CD8-positive, alpha-beta memory T cell (primary cell): ENCODE data around the gene PNKD. TPM values are rescaled to one million over a fixed set of nuclear protein-coding genes. Genes with fewer than 3 reads are reported as not detected.

Source experiments
- CTCF ChIA-PET: fragments of 350-600 bp; sonication (Branson Sonifier 250); formaldehyde crosslinking; loops from one replicate; lab custom pipeline; 2021; ENCODE audit warnings: antibody characterized with exemption; lab: Charles Lee
- POLR2A ChIA-PET: fragments of 350-600 bp; sonication (Branson Sonifier 250); formaldehyde crosslinking; loops from one replicate; lab custom pipeline; 2021; ENCODE audit warnings: antibody characterized with exemption; lab: Charles Lee
- DNase-seq, 5 donors: peaks; one replicate each; pipeline versions ENCODE4 v3.0.0 to v3.0.0-alpha.2; 2020 to 2022; ENCODE audit warnings: mixed read lengths in 1 of 5
- H3K27ac ChIP-seq: one replicate; pipeline ENCODE4 v1.7.0; 2013; ENCODE audit warnings: low read depth, mild to moderate bottlenecking, low read length, moderate library complexity
- H3K27me3 ChIP-seq: 2 replicates; pipeline ENCODE4 v1.7.0; 2013; ENCODE audit warnings: low read length, mild to moderate bottlenecking; ENCODE audit not compliant: insufficient read depth, poor library complexity, severe bottlenecking
- H3K36me3 ChIP-seq: 2 replicates; pipeline ENCODE4 v1.7.0; 2013; ENCODE audit warnings: mild to moderate bottlenecking, low read length, moderate library complexity; ENCODE audit not compliant: insufficient read depth
- H3K4me1 ChIP-seq: 2 replicates; pipeline ENCODE4 v1.7.0; 2013; ENCODE audit warnings: mild to moderate bottlenecking, low read length, moderate library complexity; ENCODE audit not compliant: insufficient read depth
- H3K4me3 ChIP-seq: 2 replicates; pipeline ENCODE4 v1.7.0; 2013; ENCODE audit warnings: mild to moderate bottlenecking, low read length
- H3K9me3 ChIP-seq: 2 replicates; pipeline ENCODE4 v1.7.0; 2013; ENCODE audit warnings: mild to moderate bottlenecking, low read length
- H3K27ac Mint-ChIP-seq, 8 donors: one replicate each; pipeline ENCODE4 v1.8.0; 2020 to 2021; ENCODE audit warnings: mixed read lengths in 8 of 8, mild to moderate bottlenecking in 6 of 8, inconsistent platforms in 3 of 8, moderate library complexity in 3 of 8
- H3K27me3 Mint-ChIP-seq, 2 donors: one replicate each; pipeline ENCODE4 v1.8.0; 2020 to 2021; ENCODE audit warnings: mixed read lengths in 2 of 2, mild to moderate bottlenecking in 1 of 2, moderate library complexity in 1 of 2
- H3K36me3 Mint-ChIP-seq, 3 donors: one replicate each; pipeline ENCODE4 v1.8.0; 2020 to 2021; ENCODE audit warnings: mixed read lengths in 3 of 3, inconsistent platforms in 1 of 3, mild to moderate bottlenecking in 1 of 3
- H3K4me1 Mint-ChIP-seq, 3 donors: one replicate each; pipeline ENCODE4 v1.8.0; 2020 to 2021; ENCODE audit warnings: mixed read lengths in 3 of 3, inconsistent platforms in 1 of 3, mild to moderate bottlenecking in 1 of 3
- H3K4me3 Mint-ChIP-seq, 7 donors: one replicate each; pipeline ENCODE4 v1.8.0; 2020 to 2021; ENCODE audit warnings: mixed read lengths in 7 of 7, mild to moderate bottlenecking in 6 of 7, moderate library complexity in 4 of 7, inconsistent platforms in 2 of 7
- H3K9me3 Mint-ChIP-seq, 5 donors: one replicate each; pipeline ENCODE4 v1.8.0; 2020 to 2022; ENCODE audit warnings: mixed read lengths in 5 of 5, mild to moderate bottlenecking in 3 of 5, moderate library complexity in 2 of 5, inconsistent platforms in 1 of 5
- polyA plus RNA-seq: library from polyadenylated mRNA; unstranded; fragments of 300-500 nt; fragmentation: Illumina TruSeq; gene quantifications from one replicate; pipeline ENCODE4 v1.2.3, GENCODE V29; 2021
- total RNA-seq, 2 experiments: library from RNA; stranded (reverse); gene quantifications; one replicate each; pipeline ENCODE4 v1.2.3, GENCODE V29; 2021

Gene PNKD
- total and polyA plus RNA-seq, 3 experiments from 2014 or later, result 26.8 to 111 (median 31.6) TPM

DNA sequence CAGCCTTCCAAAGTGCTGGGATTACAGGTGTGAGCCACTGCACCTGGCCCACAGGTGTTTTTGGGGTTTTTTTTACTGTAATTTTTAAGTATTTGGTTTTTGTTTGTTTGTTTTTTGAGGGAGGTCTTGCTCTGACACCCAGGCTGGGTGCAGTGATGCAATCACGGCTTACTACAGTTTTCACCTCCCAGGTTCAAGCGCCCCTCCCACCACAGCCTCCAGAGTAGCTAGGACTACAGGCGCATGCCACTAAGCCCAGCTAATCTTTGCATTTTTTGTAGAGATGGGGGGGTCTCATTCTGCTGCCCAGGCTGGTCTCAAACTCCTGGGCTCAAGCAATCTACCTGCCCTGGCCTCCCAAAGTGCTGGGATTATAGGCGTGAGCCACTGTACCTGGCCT is 104.5 kb downstream of the PNKD start:
- H3K27me3 Mint-ChIP-seq, result no peaks in the 10 kb centered on the region
- H3K36me3 Mint-ChIP-seq, result no peaks in the 10 kb centered on the region
- peaks cover 4 to 6% (median 5%) of the 10 kb centered on the region in 3 donors for H3K4me1 Mint-ChIP-seq
- ChIA-PET POLR2A (interaction anchor here (0.9 kb wide), 1 partner anchor 14 kb away, joined by 3 read pairs; no protein-coding TSS in a partner anchor), CTCF (no interaction called here)
- no peaks in the 10 kb centered on the region for H3K27me3 ChIP-seq
- H3K4me1 ChIP-seq, result no peaks in the 10 kb centered on the region
- no peaks in the 10 kb centered on the region for H3K9me3 ChIP-seq
- no peaks in the 10 kb centered on the region for H3K9me3 Mint-ChIP-seq
- H3K27ac Mint-ChIP-seq, result no peak overlapping the region
- H3K4me3 Mint-ChIP-seq, result no peak overlapping the region
- DNase-seq, result no peak
- H3K27ac ChIP-seq, result no peak overlapping the region
- no peaks in the 10 kb centered on the region for H3K36me3 ChIP-seq
- H3K4me3 ChIP-seq, result no peak overlapping the region

DNA sequence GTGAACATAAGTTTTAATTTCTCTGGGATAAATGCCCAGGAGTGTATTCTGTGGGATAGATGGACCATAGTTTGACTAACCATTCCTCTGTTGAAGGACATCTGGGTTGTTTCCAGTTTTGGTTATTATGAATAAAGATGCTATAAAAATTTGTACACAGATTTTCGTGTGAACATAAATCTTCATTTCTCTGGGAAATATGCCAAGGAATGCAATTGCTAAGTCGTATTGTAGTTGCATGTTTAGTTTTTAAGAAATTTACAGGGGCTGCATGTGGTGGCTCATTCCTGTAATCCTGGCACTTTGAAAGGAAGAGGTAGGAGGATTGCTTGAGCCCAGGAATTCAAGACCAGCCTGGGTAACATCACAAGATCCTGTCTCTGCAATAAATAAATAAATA is 104.9 kb downstream of the PNKD start:
- Histone ChIP-seq H3K27me3 (no peaks in the 10 kb centered on the region), H3K4me3 (no peak overlapping the region), H3K36me3 (no peaks in the 10 kb centered on the region), H3K27ac (no peak overlapping the region), H3K4me1 (no peaks in the 10 kb centered on the region), H3K9me3 (no peaks in the 10 kb centered on the region)
- Mint-ChIP-seq H3K4me3 (no peak overlapping the region), H3K9me3 (no peaks in the 10 kb centered on the region), H3K27me3 (no peaks in the 10 kb centered on the region), H3K36me3 (no peaks in the 10 kb centered on the region), H3K27ac (no peak overlapping the region), H3K4me1 (peaks cover 0 to 1% (median 1%) of the 10 kb centered on the region in 3 donors)
- DNase-seq, result no peak
- ChIA-PET POLR2A (interaction anchor here (0.9 kb wide), 1 partner anchor 14 kb away, joined by 3 read pairs; no protein-coding TSS in a partner anchor), CTCF (no interaction called here)

- Mint-ChIP-seq H3K36me3 (no peaks in the 10 kb centered on the region), H3K27ac (peak overlapping the region in 1 of 8 donors; percentile 26), H3K4me3 (no peak overlapping the region), H3K27me3 (peaks cover 0 to 3% of the 10 kb centered on the region in 2 donors), H3K9me3 (no peaks in the 10 kb centered on the region), H3K4me1 (peaks cover 0 to 6% (median 5%) of the 10 kb centered on the region in 3 donors)
- H3K27me3 ChIP-seq, result no peaks in the 10 kb centered on the region
- ChIA-PET CTCF (interaction anchor here (0.9 to 1.1 kb wide), 2 partner anchors 15 to 104 kb away, joined by 3 read pairs; no protein-coding TSS in a partner anchor), POLR2A (no interaction called here)
- DNase-seq, result no peak
- no peaks in the 10 kb centered on the region for H3K4me1 ChIP-seq
- H3K9me3 ChIP-seq, result no peaks in the 10 kb centered on the region
- no peak overlapping the region for H3K4me3 ChIP-seq
- H3K36me3 ChIP-seq, result no peaks in the 10 kb centered on the region
- no peak overlapping the region for H3K27ac ChIP-seq
Observed at GRCh38 chr2:218378053-218378452, 107.7 kb downstream of the PNKD start.

GRCh38 chr2:218381916-218382366 is 111.6 kb downstream of the PNKD start, which contains the start of gene SLC11A1:
Gene SLC11A1, plus strand, starts transcription at chr2:218382273. Its CDS starts 96 bp downstream, at chr2:218382369.
- H3K4me3 ChIP-seq, result no peak within 1 kb of the TSS
- no peaks in the 10 kb centered on the region for H3K9me3 Mint-ChIP-seq
- H3K27me3 ChIP-seq, result no peaks in the 10 kb centered on the region
- peaks cover 0 to 4% of the 10 kb centered on the region in 2 donors for H3K27me3 Mint-ChIP-seq
- CTCF ChIA-PET, result interaction anchor here (0.8 kb wide), 1 partner anchor 11 kb away, joined by 3 read pairs; no protein-coding TSS in a partner anchor
- no peaks in the 10 kb centered on the region for H3K36me3 ChIP-seq
- H3K27ac ChIP-seq, result no peak within 1 kb of the TSS
- H3K9me3 ChIP-seq, result no peaks in the 10 kb centered on the region
- DNase-seq, result no peak
- POLR2A ChIA-PET, result no interaction called here
- H3K27ac Mint-ChIP-seq, result peak within 1 kb of the TSS in 2 of 8 donors; percentile 43 to 90
- H3K4me1 Mint-ChIP-seq, result peaks cover 0 to 6% (median 5%) of the 10 kb centered on the region in 3 donors
- peak within 1 kb of the TSS in 1 of 7 donors; percentile 13 for H3K4me3 Mint-ChIP-seq
- H3K4me1 ChIP-seq, result no peaks in the 10 kb centered on the region
- no peaks in the 10 kb centered on the region for H3K36me3 Mint-ChIP-seq

- CTCF ChIA-PET, result interaction anchor here (0.8 to 1.4 kb wide), 2 partner anchors 12 to 13 kb away, joined by 3 read pairs; no protein-coding TSS in a partner anchor
- no peak overlapping the region for H3K27ac Mint-ChIP-seq
Observed at GRCh38 chr2:218382785-218383184, 112.5 kb downstream of the PNKD start.

GRCh38 chr2:218383892-218384519 is 113.7 kb downstream of the PNKD start:
- ChIA-PET POLR2A (no interaction called here), CTCF (interaction anchor here (0.7 to 1.7 kb wide), 3 partner anchors 12 to 82 kb away, joined by 3 to 5 read pairs (median 3); partner anchors contain the start of gene CATIP)
- Histone ChIP-seq H3K27ac (no peak overlapping the region), H3K9me3 (no peaks in the 10 kb centered on the region), H3K36me3 (no peaks in the 10 kb centered on the region), H3K4me3 (no peak overlapping the region), H3K27me3 (no peaks in the 10 kb centered on the region), H3K4me1 (no peaks in the 10 kb centered on the region)
- Mint-ChIP-seq H3K4me3 (no peak overlapping the region), H3K27me3 (peaks cover 4 to 5% of the 10 kb centered on the region in 2 donors), H3K4me1 (peaks cover 4 to 11% (median 11%) of the 10 kb centered on the region in 3 donors), H3K9me3 (no peaks in the 10 kb centered on the region), H3K36me3 (no peaks in the 10 kb centered on the region), H3K27ac (peak overlapping the region in 1 of 8 donors; percentile 89)
- no peak for DNase-seq

More at GRCh38 chr2:218382785-218383184, 112.5 kb downstream of the PNKD start:
- no peaks in the 10 kb centered on the region for H3K4me1 ChIP-seq
- no peak for DNase-seq
- no peaks in the 10 kb centered on the region for H3K9me3 ChIP-seq
- peaks cover 4 to 11% (median 11%) of the 10 kb centered on the region in 3 donors for H3K4me1 Mint-ChIP-seq
- no peaks in the 10 kb centered on the region for H3K36me3 ChIP-seq
- H3K4me3 Mint-ChIP-seq, result no peak overlapping the region
- no peak overlapping the region for H3K27ac ChIP-seq
- H3K36me3 Mint-ChIP-seq, result no peaks in the 10 kb centered on the region
- H3K9me3 Mint-ChIP-seq, result no peaks in the 10 kb centered on the region
- H3K27me3 ChIP-seq, result no peaks in the 10 kb centered on the region
- H3K4me3 ChIP-seq, result no peak overlapping the region
- POLR2A ChIA-PET, result no interaction called here
- H3K27me3 Mint-ChIP-seq, result peaks cover 4 to 5% of the 10 kb centered on the region in 2 donors

DNA sequence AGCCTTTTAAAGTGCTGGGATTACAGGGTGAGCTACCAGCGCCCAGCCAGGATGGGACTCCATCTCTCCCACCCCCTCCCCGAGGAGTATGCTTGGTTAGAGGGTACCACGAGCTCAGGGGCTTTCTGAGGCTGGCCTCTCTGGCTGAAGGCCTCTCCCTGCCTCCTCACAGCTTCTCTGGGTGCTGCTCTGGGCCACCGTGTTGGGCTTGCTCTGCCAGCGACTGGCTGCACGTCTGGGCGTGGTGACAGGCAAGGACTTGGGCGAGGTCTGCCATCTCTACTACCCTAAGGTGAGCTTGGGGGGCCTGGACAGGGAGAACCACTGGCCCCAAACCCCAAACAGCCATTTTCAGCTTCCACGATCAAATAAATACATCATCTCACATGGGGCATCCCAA is 114.7 kb downstream of the PNKD start:
- CTCF ChIA-PET, result interaction anchor here (1.2 to 1.7 kb wide), 2 partner anchors 11 to 28 kb away, joined by 5 read pairs; partner anchors contain the start of gene CATIP
- H3K4me1 Mint-ChIP-seq, result peaks cover 4 to 11% (median 11%) of the 10 kb centered on the region in 3 donors

More for the DNA sequence above, 114.7 kb downstream of the PNKD start:
- Histone ChIP-seq H3K36me3 (no peaks in the 10 kb centered on the region), H3K9me3 (no peaks in the 10 kb centered on the region), H3K27me3 (no peaks in the 10 kb centered on the region), H3K27ac (no peak overlapping the region), H3K4me1 (no peaks in the 10 kb centered on the region), H3K4me3 (no peak overlapping the region)
- H3K9me3 Mint-ChIP-seq, result no peaks in the 10 kb centered on the region
- no peak overlapping the region for H3K27ac Mint-ChIP-seq
- H3K27me3 Mint-ChIP-seq, result peaks cover 4 to 5% of the 10 kb centered on the region in 2 donors
- no peak overlapping the region for H3K4me3 Mint-ChIP-seq
- H3K36me3 Mint-ChIP-seq, result no peaks in the 10 kb centered on the region
- POLR2A ChIA-PET, result no interaction called here
- DNase-seq, result no peak
